Natural killer cell (primary cell): Measurements from ENCODE around the gene FBXO30. TPM values are rescaled to one million over a fixed set of nuclear protein-coding genes. Genes with fewer than 3 reads are reported as not detected.
A peak's percentile ranks its signal among the peaks of the same experiment; 100 is the strongest.

Source experiments
- ATAC-seq, 3 donors: fragments of 150-1000 bp in 2 of 3; fragments of 200-7000 bp in 1 of 3; cut with Tn5 transposase; 1 replicate in 1 of 3; 2 replicates in 2 of 3; pipeline ENCODE4 v1.10.0; 2021; ENCODE audit warnings: mild to moderate bottlenecking in 2 of 3, moderate library complexity in 2 of 3
- DNase-seq, 2 donors: peaks; one replicate each; pipeline versions ENCODE4 v3.0.0 to v3.0.0-alpha.2; 2013 to 2021; ENCODE audit warnings: mixed read lengths in 1 of 2
- H3K27ac ChIP-seq: one replicate; pipeline ENCODE4 v1.5.1; 2013; ENCODE audit warnings: mild to moderate bottlenecking, low read length
- H3K27me3 ChIP-seq: one replicate; pipeline ENCODE4 v1.6.1; 2013; ENCODE audit warnings: low read length; ENCODE audit not compliant: control insufficient read depth, insufficient read depth
- H3K36me3 ChIP-seq: one replicate; pipeline ENCODE4 v1.6.1; 2013; ENCODE audit warnings: low read length; ENCODE audit not compliant: control insufficient read depth, insufficient read depth
- H3K4me1 ChIP-seq: one replicate; pipeline ENCODE4 v1.6.1; 2013; ENCODE audit warnings: low read length; ENCODE audit not compliant: control insufficient read depth, insufficient read depth
- H3K4me3 ChIP-seq: one replicate; pipeline ENCODE4 v1.5.1; 2013; ENCODE audit warnings: low read length
- H3K9me3 ChIP-seq: one replicate; pipeline ENCODE4 v1.6.1; 2013; ENCODE audit warnings: low read length; ENCODE audit not compliant: control insufficient read depth, insufficient read depth
- H3K27ac Mint-ChIP-seq, 2 donors: one replicate each; pipeline ENCODE4 v1.8.0; 2022; ENCODE audit warnings: mild to moderate bottlenecking in 2 of 2, mixed read lengths in 2 of 2, moderate library complexity in 1 of 2
- H3K27me3 Mint-ChIP-seq, 2 donors: one replicate each; pipeline ENCODE4 v1.8.0; 2022; ENCODE audit warnings: low read depth in 2 of 2, mixed read lengths in 2 of 2
- H3K36me3 Mint-ChIP-seq: one replicate; pipeline ENCODE4 v1.8.0; 2022; ENCODE audit warnings: mixed read lengths
- H3K4me1 Mint-ChIP-seq, 2 donors: one replicate each; pipeline ENCODE4 v1.8.0; 2022; ENCODE audit warnings: mixed read lengths in 2 of 2
- H3K4me3 Mint-ChIP-seq: one replicate; pipeline ENCODE4 v1.8.0; 2022; ENCODE audit warnings: mild to moderate bottlenecking, moderate library complexity, mixed read lengths
- H3K9me3 Mint-ChIP-seq, 2 donors: one replicate each; pipeline ENCODE4 v1.8.0; 2022; ENCODE audit warnings: mixed read lengths in 2 of 2
- WGBS: methylation state at CpG from one replicate; pipeline ENCODE4 v1.1.7; 2013; ENCODE audit warnings: missing lambda C conversion rate; ENCODE audit not compliant: insufficient coverage; 5-methylcytosine and 5-hydroxymethylcytosine counted together
- intact Hi-C: fragments of 100-400 bp; cut with micrococcal nuclease; formaldehyde crosslinking; loops from one replicate; pipeline ENCODE4 v1.14.2; 2022
- total RNA-seq, 4 donors: library from RNA; stranded (reverse); fragments of 120-200 nt in 1 of 4; gene quantifications; one replicate each; pipeline versions ENCODE4 v1.2.3 to v1.2.4, GENCODE V29; 2013 to 2022
- TF ChIP-seq, protein P1 (sequence below): fragments of 200-600 bp; IDR thresholded peaks from one replicate; pipeline ENCODE4 v1.8.0; 2022; ENCODE audit warnings: antibody characterized with exemption

FBXO30 gene
- total RNA-seq, 3 donors from 2014 or later (not counting 1 experiment from before 2014, with no cell fraction given): 3.4 to 6.4 (median 5.9) TPM

DNA sequence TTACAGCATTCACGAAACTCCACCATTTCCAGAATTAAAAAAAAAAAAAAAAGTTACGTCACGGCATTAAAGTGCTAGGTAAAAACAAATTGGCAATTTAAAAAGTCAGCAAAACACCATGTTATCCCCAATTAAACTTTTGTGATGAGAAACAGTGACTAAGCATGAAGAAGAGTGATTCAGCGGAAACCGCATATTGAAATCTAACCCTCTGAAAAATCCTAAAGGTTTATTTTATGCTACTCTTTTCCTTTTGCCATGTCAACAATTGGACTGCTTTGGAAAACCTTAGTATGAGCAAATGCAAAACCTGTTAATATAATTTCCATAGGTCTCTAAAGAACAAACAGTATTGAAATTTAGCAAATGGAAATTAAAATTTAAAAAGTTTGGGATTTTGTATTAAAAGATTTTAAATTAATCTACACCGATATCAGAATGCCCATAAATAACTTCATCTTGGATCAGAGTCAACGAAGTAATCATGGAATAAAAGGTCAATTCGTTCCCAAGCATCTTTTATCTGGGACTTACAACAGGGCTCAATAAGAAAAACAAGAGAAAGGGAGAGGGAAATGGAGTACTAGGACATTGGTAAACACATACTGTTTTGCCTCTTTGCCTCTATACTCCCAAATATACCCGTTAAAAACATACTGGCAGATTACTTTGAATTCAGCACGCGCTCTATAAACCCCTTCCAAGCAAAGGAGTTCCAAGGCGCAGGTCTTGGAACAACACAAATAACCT is 1.1 kb downstream of the FBXO30 start:
- ATAC-seq (no peak), DNase-seq (peak in 1 of 2 donors; percentile 14)
- TF ChIP-seq, protein P1, sequence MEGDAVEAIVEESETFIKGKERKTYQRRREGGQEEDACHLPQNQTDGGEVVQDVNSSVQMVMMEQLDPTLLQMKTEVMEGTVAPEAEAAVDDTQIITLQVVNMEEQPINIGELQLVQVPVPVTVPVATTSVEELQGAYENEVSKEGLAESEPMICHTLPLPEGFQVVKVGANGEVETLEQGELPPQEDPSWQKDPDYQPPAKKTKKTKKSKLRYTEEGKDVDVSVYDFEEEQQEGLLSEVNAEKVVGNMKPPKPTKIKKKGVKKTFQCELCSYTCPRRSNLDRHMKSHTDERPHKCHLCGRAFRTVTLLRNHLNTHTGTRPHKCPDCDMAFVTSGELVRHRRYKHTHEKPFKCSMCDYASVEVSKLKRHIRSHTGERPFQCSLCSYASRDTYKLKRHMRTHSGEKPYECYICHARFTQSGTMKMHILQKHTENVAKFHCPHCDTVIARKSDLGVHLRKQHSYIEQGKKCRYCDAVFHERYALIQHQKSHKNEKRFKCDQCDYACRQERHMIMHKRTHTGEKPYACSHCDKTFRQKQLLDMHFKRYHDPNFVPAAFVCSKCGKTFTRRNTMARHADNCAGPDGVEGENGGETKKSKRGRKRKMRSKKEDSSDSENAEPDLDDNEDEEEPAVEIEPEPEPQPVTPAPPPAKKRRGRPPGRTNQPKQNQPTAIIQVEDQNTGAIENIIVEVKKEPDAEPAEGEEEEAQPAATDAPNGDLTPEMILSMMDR: no peak
- Histone ChIP-seq H3K4me1 (peaks cover 18% of the 10 kb centered on the region), H3K27ac (no peak overlapping the region), H3K9me3 (no peaks in the 10 kb centered on the region), H3K4me3 (peak overlapping the region; percentile 41), H3K27me3 (no peaks in the 10 kb centered on the region), H3K36me3 (no peaks in the 10 kb centered on the region)
- peak overlapping the region; percentile 86 for H3K4me3 Mint-ChIP-seq
- H3K36me3 Mint-ChIP-seq: no peaks in the 10 kb centered on the region
- H3K27ac Mint-ChIP-seq: peak overlapping the region; percentile 68 to 93
- no peaks in the 10 kb centered on the region for H3K9me3 Mint-ChIP-seq
- intact Hi-C loops: no loop called here
- no peaks in the 10 kb centered on the region for H3K27me3 Mint-ChIP-seq
- WGBS: 36% methylated on average over 7 of the region's 12 CpGs
- H3K4me1 Mint-ChIP-seq: peaks cover 27 to 47% of the 10 kb centered on the region in 2 donors

DNA sequence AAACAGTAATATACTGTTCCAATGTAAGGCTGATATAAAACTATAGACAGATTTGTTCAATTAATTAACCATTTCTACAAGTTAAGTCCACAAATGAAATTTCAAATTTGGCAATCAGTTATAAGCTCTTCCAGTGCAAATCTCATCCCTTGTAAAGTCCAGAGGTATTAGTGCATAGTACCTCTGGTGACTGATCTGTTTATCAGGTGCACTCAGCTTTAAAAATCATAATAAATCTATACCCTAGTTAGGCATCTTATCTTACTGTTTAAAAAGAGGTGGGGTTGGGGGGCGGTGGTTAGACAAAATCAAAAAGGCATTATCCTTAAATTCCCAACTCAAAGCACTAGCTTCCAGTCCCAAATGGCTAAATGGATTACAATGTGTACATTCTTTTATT is 2.9 kb downstream of the FBXO30 start:
- no CpG with 5 or more reads among the region's 1 CpG for WGBS
- Histone ChIP-seq H3K27ac (no peak overlapping the region), H3K4me1 (peaks cover 18% of the 10 kb centered on the region), H3K4me3 (no peak overlapping the region), H3K27me3 (no peaks in the 10 kb centered on the region), H3K36me3 (no peaks in the 10 kb centered on the region), H3K9me3 (no peaks in the 10 kb centered on the region)
- H3K4me3 Mint-ChIP-seq: no peak overlapping the region
- H3K9me3 Mint-ChIP-seq: no peaks in the 10 kb centered on the region
- peaks cover 25 to 47% of the 10 kb centered on the region in 2 donors for H3K4me1 Mint-ChIP-seq
- ATAC-seq: no peak
- no peak overlapping the region for H3K27ac Mint-ChIP-seq
- no peaks in the 10 kb centered on the region for H3K27me3 Mint-ChIP-seq
- no peak for DNase-seq
- TF ChIP-seq, protein P1: no peak
- no peaks in the 10 kb centered on the region for H3K36me3 Mint-ChIP-seq
- intact Hi-C loops: no loop called here

DNA sequence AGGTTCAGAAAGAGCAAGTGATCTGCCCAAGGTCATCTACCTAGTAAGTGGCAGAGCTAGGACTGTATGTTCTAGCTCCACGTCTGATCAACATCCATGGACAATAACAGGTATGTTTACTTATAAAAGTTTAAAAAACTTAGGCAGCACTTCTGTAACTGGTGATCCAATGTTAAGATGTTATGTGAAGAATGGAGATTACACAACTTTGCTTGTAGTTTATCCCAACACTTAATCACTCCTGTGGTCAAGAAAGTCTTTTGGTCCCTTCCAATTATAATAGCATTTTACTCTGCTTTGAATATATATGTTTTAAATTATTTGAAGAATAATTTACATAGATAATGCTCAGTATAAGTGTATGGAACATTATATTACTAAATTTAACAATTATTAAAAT is 4.8 kb downstream of the FBXO30 start:
- Mint-ChIP-seq H3K4me3 (no peak overlapping the region), H3K27ac (no peak overlapping the region), H3K9me3 (no peaks in the 10 kb centered on the region), H3K27me3 (no peaks in the 10 kb centered on the region), H3K4me1 (peaks cover 15 to 30% of the 10 kb centered on the region in 2 donors), H3K36me3 (peaks cover 9% of the 10 kb centered on the region)
- Histone ChIP-seq H3K4me1 (peaks cover 5% of the 10 kb centered on the region), H3K36me3 (peaks cover 8% of the 10 kb centered on the region), H3K4me3 (no peak overlapping the region), H3K27ac (no peak overlapping the region), H3K27me3 (no peaks in the 10 kb centered on the region), H3K9me3 (no peaks in the 10 kb centered on the region)
- ATAC-seq (no peak), DNase-seq (no peak)
- TF ChIP-seq, protein P1: no peak
- intact Hi-C loops: no loop called here
- WGBS: 100% methylated on average over 1 of the region's 1 CpG

DNA sequence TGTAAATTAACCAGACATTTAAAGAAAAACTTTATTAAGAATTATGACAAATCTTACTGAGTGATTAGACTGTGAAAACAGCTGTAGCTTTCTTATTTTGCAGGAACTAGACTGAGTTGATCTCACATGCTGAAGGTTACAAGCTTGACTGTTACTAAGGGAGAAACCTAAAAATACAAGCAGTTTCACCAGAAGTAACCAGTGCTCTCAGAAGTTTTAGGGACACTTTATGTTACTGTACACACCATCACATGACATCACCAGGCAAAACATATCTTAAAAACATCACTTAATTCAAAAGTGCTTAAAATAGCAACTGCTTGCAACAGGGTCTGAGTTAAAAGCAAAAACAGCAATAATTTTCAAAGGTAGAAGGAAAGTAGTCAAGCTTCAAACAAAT is 5.4 kb downstream of the FBXO30 start:
- ATAC-seq (no peak), DNase-seq (peak in 1 of 2 donors; percentile 8)
- Histone ChIP-seq H3K27me3 (no peaks in the 10 kb centered on the region), H3K9me3 (no peaks in the 10 kb centered on the region), H3K4me1 (peaks cover 5% of the 10 kb centered on the region), H3K4me3 (no peak overlapping the region), H3K36me3 (peaks cover 13% of the 10 kb centered on the region), H3K27ac (no peak overlapping the region)
- intact Hi-C loops: no loop called here
- Mint-ChIP-seq H3K27ac (no peak overlapping the region), H3K4me3 (no peak overlapping the region), H3K27me3 (no peaks in the 10 kb centered on the region), H3K36me3 (peaks cover 9% of the 10 kb centered on the region), H3K9me3 (no peaks in the 10 kb centered on the region), H3K4me1 (peaks cover 15 to 30% of the 10 kb centered on the region in 2 donors)
- TF ChIP-seq, protein P1: no peak
